ENCODE results near the gene TRIM28.
"Not testable (repeated sequence)": the region's sequence is repeated elsewhere in the genome, so short reads cannot be mapped to it uniquely, and the experiment has no call there.

TRIM28 gene

DNA sequence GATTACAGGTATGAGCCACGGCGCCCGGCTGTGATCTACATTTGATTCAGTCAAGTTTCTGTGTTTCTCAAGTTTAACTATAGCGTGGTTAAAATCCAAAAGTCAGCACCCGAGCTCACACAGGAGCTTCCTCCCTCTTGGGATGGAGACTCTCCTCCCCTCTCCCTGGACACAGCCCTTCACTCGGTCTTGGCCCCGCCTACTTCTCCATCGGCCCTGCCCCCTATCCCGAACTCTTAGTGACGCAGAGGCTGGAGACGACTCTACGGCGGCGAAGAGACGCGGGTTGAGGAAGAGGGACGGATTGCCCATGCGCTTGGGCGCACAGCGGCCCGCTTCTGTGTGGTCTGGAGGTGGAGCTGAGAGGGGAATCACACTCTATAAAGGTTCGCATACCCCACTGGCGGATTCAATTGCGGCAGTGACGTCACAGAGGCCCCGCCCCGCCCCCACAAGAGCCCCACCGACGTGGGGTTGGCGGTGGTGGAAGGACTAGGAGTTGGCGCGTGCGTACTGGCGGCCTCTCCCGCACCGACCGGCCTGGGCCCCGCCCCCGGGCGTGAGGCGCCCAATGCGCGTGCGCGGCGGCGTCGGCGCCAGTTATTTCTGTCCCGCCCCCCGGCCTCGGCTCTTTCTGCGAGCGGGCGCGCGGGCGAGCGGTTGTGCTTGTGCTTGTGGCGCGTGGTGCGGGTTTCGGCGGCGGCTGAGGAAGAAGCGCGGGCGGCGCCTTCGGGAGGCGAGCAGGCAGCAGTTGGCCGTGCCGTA lies at the start of gene TRIM28:
TSS of gene TRIM28 (plus strand) at position 239 of the 765 bp plus-strand sequence. CDS start 694 bp downstream, outside the sequence.
- peak; percentile 100 for DNase-seq

DNA sequence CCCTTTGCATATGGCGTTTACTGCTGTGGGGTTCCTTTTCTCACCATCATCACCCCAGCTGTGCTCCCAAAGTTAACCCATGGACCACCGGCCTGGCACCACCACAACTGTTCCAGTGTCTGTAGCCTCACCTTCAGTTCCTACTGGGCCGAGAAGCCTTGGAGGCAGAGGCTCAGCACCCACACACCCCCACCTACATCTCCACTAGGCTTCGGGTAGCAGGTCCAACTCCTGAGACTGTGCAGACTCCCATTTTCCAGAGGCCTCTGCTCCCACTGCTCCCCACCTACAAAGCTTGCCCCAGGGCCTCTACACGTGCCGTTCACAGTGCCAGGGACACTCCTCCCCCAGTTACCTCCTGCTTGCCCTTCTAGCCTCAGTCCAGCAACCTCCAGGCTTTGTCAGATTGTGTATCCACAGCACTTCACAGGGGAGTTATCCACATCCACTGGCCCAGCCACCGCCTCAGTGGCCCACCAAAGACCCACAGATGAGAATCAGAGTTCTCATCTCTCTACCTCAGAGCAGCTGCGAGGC lies 46.2 kb upstream of the TRIM28 start:
- no peak for DNase-seq

DNA sequence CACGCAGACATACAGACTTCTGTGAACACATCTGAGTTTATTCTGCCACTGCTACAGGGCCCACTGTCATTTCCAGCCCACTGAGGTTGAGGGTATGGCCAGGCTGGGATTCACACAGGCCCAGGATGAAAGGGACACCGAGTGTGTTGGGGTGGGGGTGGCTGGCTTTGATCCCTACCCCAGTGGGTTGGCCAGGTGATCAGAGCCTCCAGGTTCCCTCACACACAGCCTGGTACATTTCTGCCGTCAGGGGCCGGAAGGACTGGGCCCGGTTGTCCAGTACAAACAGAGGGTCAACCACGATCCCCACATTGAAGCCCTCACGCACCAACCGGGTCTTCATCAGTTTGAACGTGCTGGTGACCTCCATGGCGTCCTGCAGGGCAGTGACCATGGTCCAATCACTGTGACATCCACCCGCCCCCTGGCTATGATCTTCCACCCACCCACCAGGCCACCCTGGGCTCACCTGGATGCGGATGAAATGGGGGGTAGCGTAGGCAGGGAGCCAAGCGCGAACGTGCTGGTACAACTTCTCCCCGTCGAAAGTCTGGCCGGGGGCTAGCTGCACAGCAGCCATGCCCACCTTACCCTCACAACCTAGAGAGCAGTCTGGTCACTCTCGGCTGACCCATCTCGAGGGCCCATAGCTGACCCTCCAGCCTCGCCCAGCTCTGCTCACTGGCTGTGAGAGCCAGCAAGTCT lies 45.4 kb upstream of the TRIM28 start:
- no peak for DNase-seq

DNA sequence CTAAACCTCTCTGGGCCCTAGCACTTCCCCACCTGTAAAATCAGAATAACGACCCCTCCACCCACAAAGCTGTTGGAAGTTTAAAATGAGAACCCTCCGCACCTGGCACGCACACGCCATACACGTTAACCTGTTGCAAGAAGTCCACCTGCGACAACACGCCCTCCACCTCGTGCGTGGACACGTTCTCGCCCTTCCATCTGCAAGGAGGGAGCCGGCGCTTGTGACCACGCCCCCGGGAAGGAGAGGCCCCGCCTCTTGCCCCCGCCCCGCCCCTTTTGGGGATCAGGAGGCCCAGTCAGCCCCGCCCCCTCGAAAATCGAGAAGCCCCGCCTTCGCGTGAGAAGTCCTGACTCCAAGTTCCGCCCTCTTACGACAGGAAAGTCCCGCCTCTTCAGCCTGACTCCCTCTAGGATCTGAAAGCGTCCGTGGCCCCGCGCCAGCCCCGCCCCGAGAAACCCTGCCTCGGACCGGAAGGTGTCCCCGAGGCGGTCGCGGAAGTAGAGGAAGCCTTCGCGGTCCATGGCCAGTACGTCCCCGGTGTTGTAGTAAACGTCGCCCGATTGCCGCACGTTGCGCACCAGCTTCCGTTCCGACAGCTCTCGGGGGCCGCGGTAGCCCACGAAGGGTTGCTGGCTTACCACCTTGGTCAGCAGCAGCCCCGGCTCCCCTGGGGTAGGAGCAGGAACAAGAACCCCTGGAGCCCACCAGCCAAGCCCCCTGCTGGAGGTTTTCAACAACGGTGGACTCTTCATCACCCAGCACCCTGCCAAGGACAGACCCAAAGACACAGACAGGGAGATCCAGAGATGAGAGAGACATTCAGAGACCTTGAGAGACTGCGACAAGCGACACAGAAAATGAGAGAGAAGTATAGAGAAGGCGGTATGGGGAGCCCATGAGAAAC lies 44.6 kb upstream of the TRIM28 start:
- peak; percentile 100 for DNase-seq

DNA sequence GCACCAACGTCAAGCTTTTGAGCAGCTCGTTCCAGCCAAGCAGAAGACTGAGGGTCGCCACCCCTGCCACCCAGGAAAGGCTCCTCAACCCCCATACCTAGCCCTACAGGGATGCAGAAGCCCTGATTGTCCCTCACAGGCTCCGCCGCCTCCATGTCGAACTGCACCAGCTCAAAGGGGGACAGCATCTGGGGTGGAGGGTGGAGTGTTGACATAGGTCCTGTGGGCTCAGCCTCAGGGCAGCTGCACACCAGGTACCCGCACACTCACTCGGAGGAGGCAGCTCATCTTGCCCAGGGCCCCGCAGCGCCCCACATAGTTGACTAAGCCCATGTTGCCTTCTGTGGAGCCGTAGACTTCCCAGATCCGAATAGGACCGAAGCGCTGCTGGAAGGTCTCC lies 43.6 kb upstream of the TRIM28 start:
- no peak for DNase-seq

DNA sequence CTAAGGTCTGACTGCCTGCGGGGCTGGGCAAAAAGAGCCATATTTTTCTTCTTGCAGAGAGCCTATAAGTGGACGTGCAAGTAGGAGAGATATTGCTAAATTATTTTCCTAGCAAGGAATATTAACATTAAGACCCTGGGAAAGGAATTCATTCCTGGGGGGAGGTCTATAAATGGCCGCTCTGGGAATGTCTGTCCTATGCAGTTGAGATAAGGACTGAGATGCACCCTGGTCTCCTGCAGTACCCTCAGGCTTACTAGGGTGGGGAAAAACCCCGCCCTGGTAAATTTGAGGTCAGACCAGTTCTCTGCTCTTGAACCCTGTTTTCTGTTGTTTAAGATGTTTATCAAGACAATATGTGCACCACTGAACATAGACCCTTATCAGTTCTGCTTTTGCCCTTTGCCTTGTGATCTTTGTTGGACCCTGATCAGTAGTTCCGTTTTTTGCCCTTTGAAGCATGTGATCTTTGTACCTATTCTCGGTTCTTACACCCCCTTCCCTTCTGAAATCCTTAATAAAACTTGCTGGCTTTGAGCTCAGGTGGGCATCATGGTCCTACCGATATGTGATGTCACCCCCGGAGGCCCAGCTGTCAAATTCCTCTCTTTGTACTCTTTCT lies 36.2 kb upstream of the TRIM28 start:
- DNase-seq = not testable (repeated sequence)

DNA sequence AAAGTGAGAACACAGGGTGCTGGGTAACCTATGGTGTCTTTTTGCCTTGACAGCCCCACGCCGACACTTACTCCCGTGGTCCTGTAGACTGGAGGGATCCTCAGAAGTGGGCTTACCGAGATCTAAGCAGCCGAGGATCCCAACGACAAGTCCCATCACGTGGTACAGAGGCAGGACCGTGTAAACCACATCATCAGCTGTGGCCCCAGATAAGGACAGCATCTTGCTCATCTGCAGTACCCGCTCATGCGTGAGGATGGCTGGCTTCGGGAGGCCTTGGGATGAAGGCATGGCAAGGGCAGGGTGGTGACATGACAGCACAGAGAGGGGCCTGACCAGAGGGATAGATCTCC lies 34.2 kb upstream of the TRIM28 start:
- no peak for DNase-seq

DNA sequence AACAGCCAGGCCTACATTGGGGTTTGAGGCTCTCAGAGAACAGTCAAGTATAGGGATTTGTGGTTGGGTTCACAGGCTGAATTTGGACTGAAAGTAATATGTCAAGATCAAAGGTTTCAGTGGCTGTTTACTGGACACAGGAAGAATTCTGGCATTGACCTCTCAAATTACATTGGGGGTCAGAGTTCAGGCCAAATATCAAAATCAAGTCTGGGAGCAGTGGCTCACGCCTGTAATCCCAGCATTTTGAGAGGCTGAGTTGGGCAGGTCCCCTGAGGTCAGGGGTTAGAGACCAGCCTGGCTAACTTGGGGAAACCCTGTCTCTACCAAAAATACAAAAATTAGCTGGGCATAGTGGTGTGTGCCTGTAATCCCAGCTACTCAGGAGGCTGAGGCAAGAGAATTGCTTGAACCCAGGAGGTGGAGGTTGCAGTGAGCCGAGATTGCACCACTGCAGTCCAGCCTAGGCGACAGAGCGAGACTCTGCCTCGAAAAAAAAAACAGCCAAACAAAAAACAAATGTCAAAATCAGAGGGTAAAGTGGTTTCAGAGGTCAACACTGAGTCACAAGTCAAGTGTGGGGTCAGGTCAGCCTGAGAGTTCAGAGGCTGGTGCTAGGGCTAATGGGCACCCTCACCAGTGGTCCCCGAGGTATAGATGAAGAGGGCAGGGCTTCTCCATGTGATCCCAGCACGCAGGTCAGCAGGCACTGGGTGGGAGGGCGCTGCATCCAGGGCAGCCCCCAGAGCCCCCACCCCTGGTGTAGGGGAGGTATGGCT lies 33.6 kb upstream of the TRIM28 start:
- no peak for DNase-seq

DNA sequence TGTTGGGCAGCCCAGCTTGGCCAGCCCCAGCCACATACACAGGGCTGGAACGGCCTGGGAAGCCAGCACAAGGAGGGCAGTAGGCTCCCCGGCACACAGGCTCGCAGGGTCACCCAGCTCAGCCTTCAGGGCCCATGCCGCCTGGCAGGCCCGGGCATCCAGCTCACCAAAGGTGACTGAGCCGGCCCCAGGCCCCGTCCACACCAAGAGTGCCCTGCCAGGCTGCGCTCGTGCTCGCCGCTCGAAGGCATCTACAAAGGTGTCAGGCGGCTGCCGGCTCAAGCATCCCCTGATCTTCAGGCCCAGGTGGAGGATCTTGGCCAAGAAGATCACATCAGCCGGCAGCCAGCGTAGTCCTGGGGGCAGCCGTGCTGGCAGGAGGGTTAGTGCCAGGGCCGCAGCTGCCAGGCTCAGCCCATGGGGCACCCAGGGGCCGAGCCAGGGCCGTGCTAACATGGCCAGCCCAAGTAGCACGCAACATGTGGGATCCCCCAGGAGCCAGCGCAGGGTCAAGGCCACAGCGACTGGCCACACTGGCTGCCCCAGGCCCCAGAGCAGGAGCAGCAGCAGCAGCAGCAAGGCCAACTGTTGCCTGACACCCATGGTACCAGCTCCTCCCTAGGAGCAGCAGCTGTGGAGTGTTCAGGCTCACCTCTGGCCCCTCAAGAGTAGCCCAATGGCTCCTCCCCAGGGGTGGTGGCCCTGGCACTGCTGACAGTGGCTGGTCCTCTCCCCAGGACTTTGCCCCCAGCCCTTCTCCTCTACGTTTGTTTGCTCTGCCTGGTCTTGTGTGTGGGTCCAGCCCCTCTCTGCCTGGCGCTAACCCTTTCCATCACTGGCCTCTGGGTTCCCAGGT lies 32.3 kb upstream of the TRIM28 start, which contains the start of gene SLC27A5:
TSS of gene SLC27A5 (minus strand) at position 640 of the 856 bp plus-strand sequence. CDS start at position 603, 37 bp downstream.
- no peak for DNase-seq

DNA sequence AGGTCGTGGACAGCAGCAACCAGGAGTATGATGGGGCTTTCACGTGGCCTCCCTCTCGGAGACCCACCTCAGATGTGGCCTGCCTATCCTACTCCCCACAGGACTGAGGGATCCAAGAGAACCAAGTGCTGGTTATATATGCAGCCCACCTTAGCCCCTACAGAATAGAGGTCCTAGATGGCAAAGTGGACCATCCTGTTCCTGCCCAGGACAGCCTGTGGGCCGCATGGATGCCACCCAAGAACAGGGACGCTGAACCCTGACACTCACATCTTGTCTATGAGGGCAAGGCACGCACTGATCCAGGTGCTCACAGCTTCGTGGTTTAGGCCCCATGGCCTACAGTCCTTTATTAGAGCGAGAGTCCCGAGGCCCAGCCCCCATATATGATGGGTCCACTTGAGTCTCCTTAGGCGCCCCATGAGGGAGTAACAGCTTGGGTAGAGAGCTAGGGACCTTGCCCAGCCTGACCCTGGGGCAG lies 30.6 kb upstream of the TRIM28 start:
- peak in 1 of 2 experiments; percentile 23 for DNase-seq

DNA sequence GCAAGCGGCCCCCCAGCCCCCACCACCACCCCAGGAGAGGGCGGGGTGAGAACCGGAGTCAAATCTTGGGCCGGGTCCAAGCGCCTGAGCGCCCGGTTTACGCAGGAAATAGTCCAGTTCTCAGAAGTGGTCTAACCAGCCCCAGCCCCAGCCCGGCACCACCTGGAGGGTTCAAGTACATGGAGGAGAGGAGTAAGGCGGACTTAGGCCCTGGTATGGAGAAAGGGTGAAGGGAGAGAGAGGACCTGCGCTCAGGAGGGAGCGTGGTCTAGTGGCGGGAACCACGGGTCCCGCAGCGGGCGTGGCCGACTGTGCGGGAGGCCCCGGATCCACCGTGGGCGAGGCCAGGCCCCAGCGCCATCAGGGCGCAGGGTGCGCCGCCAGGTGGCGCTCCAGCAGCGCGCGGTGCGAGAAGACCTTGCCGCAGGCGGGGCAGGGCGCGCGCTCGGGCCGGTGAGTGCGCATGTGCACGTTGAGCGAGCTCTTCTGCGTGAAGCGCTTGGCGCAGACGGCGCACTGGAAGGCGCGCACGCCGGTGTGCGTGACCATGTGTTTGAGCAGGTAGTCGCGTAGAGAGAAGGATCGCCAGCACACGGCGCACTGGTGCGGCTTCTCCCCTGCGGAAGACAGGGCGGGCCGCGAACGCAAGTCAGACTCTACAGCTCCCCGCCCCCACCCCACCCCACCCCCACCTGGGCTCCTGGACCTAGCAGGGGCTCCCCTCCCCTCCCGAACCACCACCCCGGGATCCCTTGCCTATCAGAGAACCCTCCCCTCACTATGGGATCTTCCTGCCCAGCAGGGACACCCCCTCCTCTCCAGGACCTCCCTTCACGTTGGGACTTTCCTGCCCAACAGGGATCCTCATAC lies 29.9 kb upstream of the TRIM28 start:
- peak; percentile 96 to 97 for DNase-seq

DNA sequence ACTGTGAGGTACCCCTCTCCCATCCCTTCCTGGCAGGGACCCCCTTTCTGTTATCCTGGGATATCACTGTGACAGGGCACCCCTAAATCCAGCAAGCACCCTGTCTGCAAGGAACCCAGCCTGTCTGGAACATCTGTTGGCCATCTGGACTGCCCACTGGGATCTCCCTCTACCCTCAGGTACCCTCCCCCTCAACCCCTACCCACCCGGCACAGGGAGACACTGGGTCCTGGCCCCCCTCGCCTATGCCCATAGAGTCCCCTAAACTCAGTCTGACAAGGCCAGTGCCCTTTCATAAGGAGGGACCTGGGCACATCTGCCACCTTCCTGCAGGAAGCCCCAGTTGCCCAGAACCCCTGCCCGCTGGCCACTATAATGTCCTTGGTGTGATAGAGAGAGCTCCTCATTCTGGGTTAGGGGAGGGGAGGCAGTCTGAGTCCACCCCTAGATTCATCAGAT lies 29.3 kb upstream of the TRIM28 start:
- DNase-seq = no peak

DNA sequence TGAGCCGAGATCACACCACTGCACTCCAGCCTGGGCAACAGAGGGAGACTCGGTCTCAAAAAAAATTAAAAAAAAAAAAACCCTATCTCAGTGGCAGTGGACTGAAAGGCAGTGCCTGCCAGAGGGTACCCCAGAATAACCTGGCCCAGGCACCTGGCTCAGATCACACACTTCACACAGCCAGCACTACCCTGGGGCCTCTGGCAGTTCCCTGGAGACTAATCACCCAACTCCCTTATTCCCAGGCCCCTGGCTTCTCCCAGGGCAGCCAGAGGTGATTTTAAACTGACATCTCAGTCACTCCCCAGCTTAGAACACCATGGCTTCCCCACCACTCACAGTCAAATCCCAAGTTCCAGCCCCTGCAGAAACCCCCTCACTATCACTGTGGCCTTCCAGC lies 28.6 kb upstream of the TRIM28 start:
- no peak for DNase-seq

DNA sequence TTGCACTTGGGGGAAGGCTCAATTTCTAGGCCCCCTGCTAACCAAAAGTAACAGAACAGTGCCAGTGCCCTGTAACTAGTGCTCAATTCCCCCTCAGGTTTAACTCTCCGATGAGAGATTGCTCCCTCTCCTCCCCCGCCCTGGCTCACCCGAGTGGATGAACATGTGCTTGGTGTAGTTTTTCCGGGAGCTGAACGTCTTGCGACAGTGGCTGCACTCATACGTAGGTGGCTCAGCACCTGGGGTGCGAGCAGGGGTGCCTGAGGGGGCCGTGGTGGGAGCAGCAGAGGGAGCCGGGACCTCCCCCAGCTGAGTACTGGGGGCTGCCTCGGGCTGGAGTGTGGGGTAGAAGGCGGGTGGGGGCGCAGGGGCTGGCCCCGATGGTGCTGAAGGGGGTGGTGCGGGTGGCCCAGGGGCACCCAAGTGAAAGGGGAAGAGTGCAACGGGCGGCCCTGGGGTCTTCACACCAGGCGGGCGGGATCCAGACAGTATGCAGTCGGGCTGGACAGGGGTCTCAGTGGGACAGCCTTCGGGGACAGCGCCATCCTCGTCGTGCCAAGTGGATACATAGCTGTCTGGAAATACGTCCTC lies 27.5 kb upstream of the TRIM28 start:
- no peak for DNase-seq

DNA sequence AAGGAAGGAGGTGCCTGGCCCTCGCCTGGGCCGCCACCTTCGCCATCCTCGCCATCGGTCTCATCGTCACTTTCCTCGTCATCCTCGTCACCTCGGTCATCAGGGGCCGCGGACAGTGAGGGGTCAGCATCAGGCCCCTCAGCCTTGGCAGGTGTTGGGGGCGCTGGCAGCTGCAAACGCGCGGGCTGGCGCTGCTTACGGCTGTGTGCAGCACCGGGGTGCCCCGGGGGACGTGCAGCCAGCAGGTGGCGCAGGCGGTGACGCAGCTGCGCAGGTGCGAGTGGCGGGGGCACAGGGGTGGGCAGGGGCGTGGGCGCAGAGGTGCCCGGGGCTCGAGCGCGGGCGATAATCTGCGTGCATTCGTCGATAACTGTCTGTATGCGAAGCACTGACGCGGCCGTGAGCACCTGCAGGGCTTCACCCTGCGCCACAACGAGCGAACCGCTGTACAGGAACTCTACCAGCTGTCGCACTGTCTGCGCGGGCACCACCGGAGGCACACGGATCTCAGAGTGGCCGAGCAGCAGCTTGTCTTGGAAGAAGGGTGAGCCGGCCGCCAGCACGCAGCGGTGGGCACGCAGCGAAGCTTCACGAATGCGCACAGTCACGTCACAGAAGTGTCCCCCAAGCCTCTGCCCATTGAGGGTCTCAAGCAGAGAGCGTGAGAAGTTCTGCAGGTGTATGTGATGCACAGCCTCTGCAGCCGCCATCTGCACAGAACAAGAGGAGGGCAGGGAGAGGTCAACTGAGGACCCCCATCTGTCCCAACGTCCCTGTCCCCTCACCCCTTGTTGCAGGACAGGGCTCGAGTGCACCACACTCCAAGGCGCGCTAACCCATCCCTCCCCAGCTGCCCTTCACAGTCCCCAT lies 26.7 kb upstream of the TRIM28 start:
- DNase-seq = no peak

DNA sequence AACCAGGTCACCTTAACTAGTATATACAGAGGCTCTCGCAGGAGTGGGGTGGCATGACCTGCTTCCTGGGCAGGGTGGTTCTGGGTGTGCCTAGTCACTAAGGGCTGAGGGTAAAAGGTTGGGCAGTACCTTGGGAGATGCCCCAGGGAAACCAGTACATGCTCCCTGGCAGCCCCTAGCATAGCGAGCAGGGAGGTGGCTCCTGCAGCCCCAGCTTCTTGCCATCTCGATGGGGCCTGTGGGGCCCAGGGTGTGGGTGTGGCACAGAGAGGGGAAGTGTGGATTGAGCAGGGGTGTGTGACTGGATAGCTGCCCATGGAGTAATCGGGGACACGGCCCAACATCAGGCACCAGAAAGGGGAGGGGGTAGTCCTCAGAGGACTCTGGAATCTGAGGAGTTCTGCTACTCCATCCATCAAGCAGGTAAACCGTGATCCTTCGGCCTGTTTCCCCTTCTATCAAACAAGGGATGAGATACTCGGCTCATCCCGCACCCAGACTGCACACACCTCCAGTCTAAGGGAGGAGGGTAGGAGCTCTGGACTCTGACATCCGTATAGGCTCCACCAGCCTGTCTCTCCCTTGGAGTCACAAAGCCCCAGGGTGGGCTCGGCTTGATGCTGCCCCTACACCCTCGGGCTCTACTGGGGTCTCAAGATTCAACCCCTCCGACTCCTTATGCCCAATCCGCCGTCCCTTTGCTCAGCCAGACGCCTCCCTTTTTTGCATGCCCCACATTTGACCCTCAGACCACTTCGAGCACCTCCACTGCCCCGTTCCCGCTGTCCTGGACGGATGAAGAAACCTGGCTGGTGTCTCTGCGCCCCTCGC lies 25.4 kb upstream of the TRIM28 start:
- DNase-seq = peak in 1 of 2 experiments; percentile 38

DNA sequence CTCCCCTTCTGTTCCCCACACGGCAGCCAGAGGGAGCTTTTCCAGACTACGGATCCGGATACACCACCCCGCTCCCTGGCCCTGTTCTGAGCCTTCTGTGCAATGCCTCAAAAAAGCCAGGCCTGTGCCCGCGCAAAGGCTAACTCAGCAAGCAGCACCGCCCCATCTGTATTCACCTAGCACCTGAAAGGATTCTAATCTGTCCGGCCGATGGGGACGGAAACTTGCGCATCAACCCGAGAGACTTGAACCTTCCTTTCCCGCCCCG lies 24.8 kb upstream of the TRIM28 start:
- DNase-seq = peak; percentile 64 to 70

All from activated CD4-positive, alpha-beta T cell treated with anti-CD3 and anti-CD28 coated beads, Interleukin-2, amount 50 U/mL, for 48 hours (primary cell).